K562 (cell line): Measurements from ENCODE around the gene PHKA1. TPM values are rescaled to one million over a fixed set of nuclear protein-coding genes. Genes with fewer than 3 reads are reported as not detected.

Experiments used
- ATAC-seq: fragments of 200-7000 bp; cut with Tn5 transposase; 3 replicates; pipeline ENCODE4 v1.9.1; 2020; ENCODE audit warnings: moderate library complexity
- BruUV-seq: library from RNA; stranded (reverse); fragments of 400-500 nt; replicated peaks from 2 replicates; lab custom pipeline; 2021; lab: Mats Ljungman, UMichigan
- CTCF ChIA-PET: fragments of 300-600 bp; formaldehyde crosslinking; extraction: SDS; loops from one replicate; lab custom pipeline; 2021; ENCODE audit warnings: low intra/inter-chr PET ratio; lab: Yijun Ruan, JAX
- POLR2A ChIA-PET: fragments of 300-600, 350-650 bp; sonication (Branson Sonifier 250); formaldehyde crosslinking; extraction: SDS; loops from one replicate; lab custom pipeline; 2021; ENCODE audit warnings: antibody characterized with exemption, inconsistent platforms; lab: Yijun Ruan, JAX
- DNase-seq, 4 experiments: peaks; one replicate each; pipeline versions ENCODE4 v3.0.0 to v3.0.0-alpha.2; 2011 to 2018; ENCODE audit warnings: low spot score in 3 of 4, mixed read lengths in 3 of 4; ENCODE audit errors: extremely low read depth in 1 of 4
- FAIRE-seq: peaks from 2 replicates; lab custom pipeline; 2011; peaks lifted over from hg19 to GRCh38; lab: Jason Lieb, UNC
- H2AFZ ChIP-seq: 2 replicates; pipeline ENCODE4 v1.6.0; 2011; ENCODE audit warnings: low read depth, low read length, control low read depth, inconsistent platforms
- H3K27ac ChIP-seq: fragments of 200-600 bp; 3 replicates; pipeline ENCODE4 v1.8.0; 2011; ENCODE audit warnings: low read depth, mild to moderate bottlenecking, control low read depth, inconsistent platforms, low read length, moderate library complexity, mixed read lengths; ENCODE audit errors: extremely low read depth
- H3K27me3 ChIP-seq, 2 experiments: fragments of 300-600 bp in 1 of 2; 2 replicates in 1 of 2; 3 replicates in 1 of 2; pipeline versions ENCODE4 v1.6.0 to v1.8.0; 2011; ENCODE audit warnings: inconsistent platforms in 2 of 2, low read length in 2 of 2, mild to moderate bottlenecking in 1 of 2, mixed read lengths in 1 of 2, moderate library complexity in 1 of 2; ENCODE audit not compliant: control insufficient read depth in 2 of 2, insufficient read depth in 2 of 2
- H3K36me3 ChIP-seq: fragments of 300-600 bp; 3 replicates; pipeline ENCODE4 v1.8.0; 2011; ENCODE audit warnings: mild to moderate bottlenecking, low read length, inconsistent platforms; ENCODE audit not compliant: control insufficient read depth, insufficient read depth
- H3K4me1 ChIP-seq, 2 experiments: fragments of 200-600 bp in 1 of 2; replicated peaks in 1 of 2; 2 replicates in 1 of 2; 3 replicates in 1 of 2; pipeline versions ENCODE4 v1.5.1 to v1.8.0; 2011; ENCODE audit warnings: inconsistent platforms in 2 of 2, low read length in 2 of 2, mild to moderate bottlenecking in 1 of 2, mixed read lengths in 1 of 2, moderate library complexity in 1 of 2; ENCODE audit not compliant: control insufficient read depth in 2 of 2, insufficient read depth in 2 of 2
- H3K4me2 ChIP-seq: 2 replicates; pipeline ENCODE4 v1.6.1; 2011; ENCODE audit warnings: low read length, control low read depth, inconsistent platforms, mixed read lengths; ENCODE audit not compliant: insufficient read depth
- H3K4me3 ChIP-seq: fragments of 200-600 bp; sonication (generic), shearing (Covaris generic); 2 replicates; pipeline ENCODE4 v1.5.1; 2016; ENCODE audit warnings: control low read depth, inconsistent platforms
- H3K79me2 ChIP-seq: fragments of 200-600 bp; 3 replicates; pipeline ENCODE4 v1.8.0; 2011; ENCODE audit warnings: low read length, inconsistent platforms; ENCODE audit not compliant: control insufficient read depth, insufficient read depth
- H3K9ac ChIP-seq, 2 experiments: 2 replicates each; pipeline versions ENCODE4 v1.6.0 to v1.6.1; 2011; ENCODE audit warnings: low read depth in 2 of 2, low read length in 2 of 2, control low read depth in 1 of 2, inconsistent platforms in 1 of 2, mild to moderate bottlenecking in 1 of 2, mixed read lengths in 1 of 2; ENCODE audit not compliant: insufficient read depth in 1 of 2
- H3K9me1 ChIP-seq: one replicate; pipeline ENCODE4 v1.6.0; 2011; ENCODE audit warnings: inconsistent platforms, mild to moderate bottlenecking, low read length, moderate library complexity; ENCODE audit not compliant: control insufficient read depth, insufficient read depth
- H3K9me3 ChIP-seq: replicated peaks from 2 replicates; pipeline ENCODE4 v1.5.1; 2011; ENCODE audit warnings: low read depth, low read length, inconsistent platforms; ENCODE audit not compliant: control insufficient read depth, insufficient read depth
- H4K20me1 ChIP-seq: replicated peaks from 2 replicates; pipeline ENCODE4 v1.6.1; 2011; ENCODE audit warnings: low read length, inconsistent platforms, mixed read lengths; ENCODE audit not compliant: control insufficient read depth, insufficient read depth
- C11orf30 ChIP-seq: fragments of 450-650 bp; IDR thresholded peaks from 2 replicates; pipeline ENCODE4 v1.6.1; 2016; ENCODE audit warnings: low read depth, mild to moderate bottlenecking
- CBX1 ChIP-seq: sonication (generic); IDR thresholded peaks from 2 replicates; pipeline ENCODE4 v1.6.1; 2016; ENCODE audit warnings: antibody characterized with exemption, low read depth, mild to moderate bottlenecking
- DPF2 ChIP-seq: fragments of 450-650 bp; IDR thresholded peaks from 2 replicates; pipeline ENCODE4 v1.6.1; 2016
- MAFF ChIP-seq: IDR thresholded peaks from 2 replicates; pipeline ENCODE4 v1.6.1; 2012; ENCODE audit warnings: low read length, improper control_type of control experiment
- MAFG ChIP-seq: fragments of 450-650 bp; conservative IDR thresholded peaks from 2 replicates; pipeline ENCODE4 v1.6.1; 2016; ENCODE audit warnings: missing genetic modification characterization, missing compliant biosample characterization
- NFE2 ChIP-seq: IDR thresholded peaks from 2 replicates; pipeline ENCODE4 v1.6.1; 2014; ENCODE audit warnings: antibody characterized with exemption, low read depth
- RFX7 ChIP-seq: fragments of 250-450 bp; sonication (Bioruptor Pico); IDR thresholded peaks from 2 replicates; pipeline ENCODE4 v1.5.1; 2021; ENCODE audit warnings: mild to moderate bottlenecking
- STAT5A ChIP-seq: IDR thresholded peaks from 2 replicates; pipeline ENCODE4 v1.6.1; 2012; ENCODE audit warnings: low read length, inconsistent platforms, borderline replicate concordance
- TEAD1 ChIP-seq, 2 experiments: fragments of 450-650 bp in 1 of 2; sonication (generic) in 1 of 2; formaldehyde crosslinking; IDR thresholded peaks; 2 replicates each; pipeline versions ENCODE4 v1.4.0 to v1.8.0; 2020 to 2022; ENCODE audit warnings: mild to moderate bottlenecking in 2 of 2, missing genetic modification reagents in 1 of 2
- ZNF316 ChIP-seq: fragments of 450-650 bp; IDR thresholded peaks from 2 replicates; pipeline ENCODE4 v1.6.1; 2016
- WGBS: fragments of 100-300 bp; shearing (Covaris generic); methylation state at CpG from one replicate; pipeline ENCODE4 v1.1.6; 2016; ENCODE audit warnings: low coverage, mixed read lengths; ENCODE audit not compliant: insufficient coverage; ENCODE audit errors: missing lambda C conversion rate; 5-methylcytosine and 5-hydroxymethylcytosine counted together
- in situ Hi-C: fragments of 300-500 bp; cut with MboI; formaldehyde crosslinking; loops from 4 replicates; pipeline ENCODE4 v1.15.0; 2018; ENCODE audit warnings: inconsistent platforms, mixed read lengths
- intact Hi-C: fragments of 100-400 bp; cut with micrococcal nuclease; formaldehyde crosslinking; loops from 2 replicates; pipeline ENCODE4 v1.14.2; 2022
- polyA plus RNA-seq, 8 experiments: library from polyadenylated mRNA; depleted of rRNA in 4 of 8; stranded (reverse) in 5 of 8; unstranded in 3 of 8; fragments of >200 nt; fragmentation: Nextera tagmentation in 2 of 8; fragmentation: Illumina TruSeq in 1 of 8; extraction: Ambion mirVana in 2 of 8; extraction: Trizol in 1 of 8; gene quantifications; 2 replicates each; pipeline versions ENCODE4 v1.2.1 to v1.2.3, GENCODE V29; 2011 to 2014; ENCODE audit warnings: inconsistent platforms in 1 of 8, missing spikeins in 1 of 8
- total RNA-seq, 7 experiments: library from RNA; depleted of rRNA in 6 of 7; stranded (reverse); fragments of >200 nt in 6 of 7; fragmentation: Illumina TruSeq in 2 of 7; extraction: Trizol in 2 of 7; gene quantifications; 2 replicates each; pipeline versions ENCODE4 v1.2.1 to v1.2.3, GENCODE V29; 2011 to 2021; ENCODE audit warnings: low replicate concordance in 1 of 7
- TF ChIP-seq, protein P1 (sequence below): fragments of 450-650 bp; IDR thresholded peaks from 2 replicates; pipeline ENCODE4 v1.6.1; 2016; ENCODE audit warnings: low read depth
- TF ChIP-seq, protein P2 (sequence below): fragments of 450-650 bp; formaldehyde crosslinking; IDR thresholded peaks from 2 replicates; pipeline ENCODE4 v1.4.0; 2020; ENCODE audit warnings: mild to moderate bottlenecking, moderate library complexity
- TF ChIP-seq, protein P3 (sequence below), 2 experiments: fragments of 200-800 bp in 1 of 2; sonication (Bioruptor generic) in 1 of 2; sonication (generic) in 1 of 2; formaldehyde crosslinking in 1 of 2; IDR thresholded peaks in 1 of 2; conservative IDR thresholded peaks in 1 of 2; 2 replicates each; pipeline versions ENCODE4 v1.5.0 to v1.6.1; 2016 to 2020; ENCODE audit warnings: missing compliant biosample characterization in 1 of 2, missing genetic modification characterization in 1 of 2, missing genetic modification reagents in 1 of 2

PHKA1 gene
- total and polyA plus RNA-seq, 9 of the 15 experiments (the other 6 are each of a cell fraction or from before 2014, with no cell fraction given): 2.4 to 9.6 (median 5.8) TPM

DNA sequence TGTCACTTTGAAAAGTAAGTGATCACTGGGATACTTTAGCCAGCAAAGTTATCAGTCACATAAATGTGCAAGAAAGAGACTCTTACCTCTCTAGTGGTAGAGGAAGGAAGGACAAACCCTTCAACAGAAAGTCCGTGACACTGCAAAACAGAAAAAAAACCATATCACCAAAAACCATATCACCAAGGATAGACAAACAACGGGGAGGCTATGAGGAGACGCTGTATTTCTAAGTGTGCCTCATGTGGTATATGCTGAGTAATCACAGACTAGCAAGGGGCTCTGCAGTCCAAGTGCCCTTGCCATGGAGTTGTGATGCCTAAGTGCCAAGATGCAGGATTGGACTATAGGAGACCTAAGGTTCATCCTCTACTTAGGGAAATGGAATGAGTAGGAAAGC lies 129.9 kb downstream of the PHKA1 start:
- H3K4me1 ChIP-seq: peaks cover 0 to 3% of the 10 kb centered on the region in 2 experiments; a peak in 1 of 5 replicates
- 10% methylated on average over 3 of the region's 3 CpGs for WGBS
- no peaks in the 10 kb centered on the region for H3K79me2 ChIP-seq
- H3K9me3 ChIP-seq: no peaks in the 10 kb centered on the region
- no TSS peak for BruUV-seq
- no peak overlapping the region for H3K9ac ChIP-seq
- peak; percentile 80 for FAIRE-seq
- no peaks in the 10 kb centered on the region for H4K20me1 ChIP-seq
- H2AFZ ChIP-seq: 0 out of 2 replicates have a peak overlapping the region, but pooled peaks have one; percentile 32
- H3K9me1 ChIP-seq: no peaks in the 10 kb centered on the region
- peak overlapping the region; percentile 54; the same call in 1 of the 3 replicates for H3K27ac ChIP-seq
- peak in 3 of 4 experiments; percentile 5 to 41 (median 37) for DNase-seq
- ATAC-seq: peak; percentile 81
- no peaks in the 10 kb centered on the region for H3K36me3 ChIP-seq
- CTCF ChIA-PET: no interaction called here
- POLR2A ChIA-PET: interaction anchor here (0.6 kb wide), 1 partner anchor 16 kb away, joined by 3 read pairs; no protein-coding TSS in a partner anchor
- no peak overlapping the region for H3K4me3 ChIP-seq
- in situ Hi-C loops: no loop called here
- intact Hi-C loops: no loop called here
- no peak for TF ChIP-seq STAT5A
- TF ChIP-seq CBX1: no peak
- no peak for TF ChIP-seq TEAD1 (CRISPR knock-in tag; IDR thresholded peaks at IDR 0.05)
- TF ChIP-seq, protein P1, sequence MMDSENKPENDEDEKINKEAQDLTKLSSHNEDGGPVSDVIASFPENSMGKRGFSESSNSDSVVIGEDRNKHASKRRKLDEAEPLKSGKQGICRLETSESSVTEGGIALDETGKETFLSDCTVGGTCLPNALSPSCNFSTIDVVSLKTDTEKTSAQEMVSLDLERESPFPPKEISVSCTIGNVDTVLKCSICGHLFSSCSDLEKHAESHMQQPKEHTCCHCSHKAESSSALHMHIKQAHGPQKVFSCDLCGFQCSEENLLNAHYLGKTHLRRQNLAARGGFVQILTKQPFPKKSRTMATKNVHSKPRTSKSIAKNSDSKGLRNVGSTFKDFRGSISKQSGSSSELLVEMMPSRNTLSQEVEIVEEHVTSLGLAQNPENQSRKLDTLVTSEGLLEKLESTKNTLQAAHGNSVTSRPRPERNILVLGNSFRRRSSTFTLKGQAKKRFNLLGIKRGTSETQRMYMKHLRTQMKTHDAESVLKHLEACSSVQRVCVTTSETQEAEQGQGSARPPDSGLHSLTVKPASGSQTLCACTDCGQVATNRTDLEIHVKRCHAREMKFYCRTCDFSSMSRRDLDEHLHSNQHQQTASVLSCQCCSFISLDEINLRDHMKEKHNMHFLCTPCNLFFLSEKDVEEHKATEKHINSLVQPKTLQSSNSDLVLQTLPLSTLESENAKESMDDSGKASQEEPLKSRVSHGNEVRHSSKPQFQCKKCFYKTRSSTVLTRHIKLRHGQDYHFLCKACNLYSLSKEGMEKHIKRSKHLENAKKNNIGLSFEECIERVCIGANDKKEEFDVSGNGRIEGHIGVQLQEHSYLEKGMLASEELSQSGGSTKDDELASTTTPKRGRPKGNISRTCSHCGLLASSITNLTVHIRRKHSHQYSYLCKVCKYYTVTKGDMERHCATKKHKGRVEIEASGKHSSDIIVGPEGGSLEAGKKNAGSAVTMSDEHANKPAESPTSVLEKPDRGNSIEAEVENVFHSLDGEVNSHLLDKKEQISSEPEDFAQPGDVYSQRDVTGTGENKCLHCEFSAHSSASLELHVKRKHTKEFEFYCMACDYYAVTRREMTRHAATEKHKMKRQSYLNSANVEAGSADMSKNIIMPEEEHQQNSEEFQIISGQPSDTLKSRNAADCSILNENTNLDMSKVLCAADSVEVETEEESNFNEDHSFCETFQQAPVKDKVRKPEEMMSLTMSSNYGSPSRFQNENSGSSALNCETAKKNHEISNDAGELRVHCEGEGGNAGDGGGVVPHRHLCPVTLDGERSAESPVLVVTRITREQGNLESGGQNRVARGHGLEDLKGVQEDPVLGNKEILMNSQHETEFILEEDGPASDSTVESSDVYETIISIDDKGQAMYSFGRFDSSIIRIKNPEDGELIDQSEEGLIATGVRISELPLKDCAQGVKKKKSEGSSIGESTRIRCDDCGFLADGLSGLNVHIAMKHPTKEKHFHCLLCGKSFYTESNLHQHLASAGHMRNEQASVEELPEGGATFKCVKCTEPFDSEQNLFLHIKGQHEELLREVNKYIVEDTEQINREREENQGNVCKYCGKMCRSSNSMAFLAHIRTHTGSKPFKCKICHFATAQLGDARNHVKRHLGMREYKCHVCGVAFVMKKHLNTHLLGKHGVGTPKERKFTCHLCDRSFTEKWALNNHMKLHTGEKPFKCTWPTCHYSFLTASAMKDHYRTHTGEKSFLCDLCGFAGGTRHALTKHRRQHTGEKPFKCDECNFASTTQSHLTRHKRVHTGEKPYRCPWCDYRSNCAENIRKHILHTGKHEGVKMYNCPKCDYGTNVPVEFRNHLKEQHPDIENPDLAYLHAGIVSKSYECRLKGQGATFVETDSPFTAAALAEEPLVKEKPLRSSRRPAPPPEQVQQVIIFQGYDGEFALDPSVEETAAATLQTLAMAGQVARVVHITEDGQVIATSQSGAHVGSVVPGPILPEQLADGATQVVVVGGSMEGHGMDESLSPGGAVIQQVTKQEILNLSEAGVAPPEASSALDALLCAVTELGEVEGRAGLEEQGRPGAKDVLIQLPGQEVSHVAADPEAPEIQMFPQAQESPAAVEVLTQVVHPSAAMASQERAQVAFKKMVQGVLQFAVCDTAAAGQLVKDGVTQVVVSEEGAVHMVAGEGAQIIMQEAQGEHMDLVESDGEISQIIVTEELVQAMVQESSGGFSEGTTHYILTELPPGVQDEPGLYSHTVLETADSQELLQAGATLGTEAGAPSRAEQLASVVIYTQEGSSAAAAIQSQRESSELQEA: no peak
- peak; percentile 82 for TF ChIP-seq C11orf30
- peak; percentile 19; the same call in 1 of the 2 replicates for TF ChIP-seq MAFF
- TF ChIP-seq, protein P2, sequence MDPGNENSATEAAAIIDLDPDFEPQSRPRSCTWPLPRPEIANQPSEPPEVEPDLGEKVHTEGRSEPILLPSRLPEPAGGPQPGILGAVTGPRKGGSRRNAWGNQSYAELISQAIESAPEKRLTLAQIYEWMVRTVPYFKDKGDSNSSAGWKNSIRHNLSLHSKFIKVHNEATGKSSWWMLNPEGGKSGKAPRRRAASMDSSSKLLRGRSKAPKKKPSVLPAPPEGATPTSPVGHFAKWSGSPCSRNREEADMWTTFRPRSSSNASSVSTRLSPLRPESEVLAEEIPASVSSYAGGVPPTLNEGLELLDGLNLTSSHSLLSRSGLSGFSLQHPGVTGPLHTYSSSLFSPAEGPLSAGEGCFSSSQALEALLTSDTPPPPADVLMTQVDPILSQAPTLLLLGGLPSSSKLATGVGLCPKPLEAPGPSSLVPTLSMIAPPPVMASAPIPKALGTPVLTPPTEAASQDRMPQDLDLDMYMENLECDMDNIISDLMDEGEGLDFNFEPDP (CRISPR knock-in tag): no peak
- TF ChIP-seq NFE2: peak; percentile 48
- no peak for TF ChIP-seq RFX7
- TF ChIP-seq MAFG (tag): peak; percentile 81
- peak; percentile 94 for TF ChIP-seq ZNF316
- TF ChIP-seq, protein P3, sequence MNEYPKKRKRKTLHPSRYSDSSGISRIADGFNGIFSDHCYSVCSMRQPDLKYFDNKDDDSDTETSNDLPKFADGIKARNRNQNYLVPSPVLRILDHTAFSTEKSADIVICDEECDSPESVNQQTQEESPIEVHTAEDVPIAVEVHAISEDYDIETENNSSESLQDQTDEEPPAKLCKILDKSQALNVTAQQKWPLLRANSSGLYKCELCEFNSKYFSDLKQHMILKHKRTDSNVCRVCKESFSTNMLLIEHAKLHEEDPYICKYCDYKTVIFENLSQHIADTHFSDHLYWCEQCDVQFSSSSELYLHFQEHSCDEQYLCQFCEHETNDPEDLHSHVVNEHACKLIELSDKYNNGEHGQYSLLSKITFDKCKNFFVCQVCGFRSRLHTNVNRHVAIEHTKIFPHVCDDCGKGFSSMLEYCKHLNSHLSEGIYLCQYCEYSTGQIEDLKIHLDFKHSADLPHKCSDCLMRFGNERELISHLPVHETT (CRISPR knock-in tag; conservative IDR thresholded peaks at IDR 0.05 in 1 of 2, IDR thresholded peaks at IDR 0.05 in 1 of 2): no peak
- peak; percentile 55; the same call in 1 of the 2 replicates for TF ChIP-seq DPF2
- TF ChIP-seq, all 486 proteins: peak for 6
- Histone ChIP-seq H3K4me2 (no peak overlapping the region), H3K27me3 (no peaks in the 10 kb centered on the region)
